HEK293 (cell line): ENCODE results near the gene DSCAML1.

Experiments used
- CTCF ChIA-PET: fragments of 350-600 bp; formaldehyde crosslinking; extraction: SDS; loops from one replicate; lab custom pipeline; 2021; ENCODE audit warnings: antibody characterized with exemption; lab: Yijun Ruan, JAX
- POLR2A ChIA-PET: fragments of 300-600 bp; formaldehyde crosslinking; extraction: SDS; loops from one replicate; lab custom pipeline; 2020; ENCODE audit warnings: antibody characterized with exemption, inconsistent platforms; lab: Yijun Ruan, JAX
- H3K27ac ChIP-seq: fragments of 200-500 bp; sonication (Bioruptor generic); 2 replicates; pipeline ENCODE4 v1.5.1; 2014; ENCODE audit warnings: low read depth, low read length, control low read depth, inconsistent platforms; ENCODE audit errors: extremely low read depth
- H3K36me3 ChIP-seq, 2 experiments: fragments of 200-500 bp in 1 of 2; sonication (Bioruptor generic) in 1 of 2; 1 replicate in 1 of 2; 2 replicates in 1 of 2; pipeline ENCODE4 v1.5.1; 2014 to 2017; ENCODE audit warnings: inconsistent platforms in 2 of 2, low read length in 2 of 2; ENCODE audit not compliant: control insufficient read depth in 2 of 2, insufficient read depth in 1 of 2
- H3K4me1 ChIP-seq: fragments of 200-500 bp; sonication (Bioruptor generic); 2 replicates; pipeline ENCODE4 v1.5.1; 2014; ENCODE audit warnings: mild to moderate bottlenecking, low read length, inconsistent platforms; ENCODE audit not compliant: control insufficient read depth, insufficient read depth
- H3K4me3 ChIP-seq: 2 replicates; pipeline ENCODE4 v1.5.1; 2011; ENCODE audit warnings: low read depth, mild to moderate bottlenecking, control low read depth, low read length, moderate library complexity
- H3K9me3 ChIP-seq: fragments of 200-500 bp; sonication (Bioruptor generic); 2 replicates; pipeline ENCODE4 v1.5.1; 2014; ENCODE audit warnings: low read depth, low read length, inconsistent platforms; ENCODE audit not compliant: control insufficient read depth, insufficient read depth
- BCL11B ChIP-seq: fragments of 450-650 bp; formaldehyde crosslinking; IDR thresholded peaks from 2 replicates; pipeline ENCODE4 v1.5.1; 2016; ENCODE audit warnings: low read depth, missing biosample characterization, missing genetic modification characterization
- BCL6B ChIP-seq: fragments of 450-650 bp; formaldehyde crosslinking; IDR thresholded peaks from 2 replicates; pipeline ENCODE4 v1.5.1; 2017; ENCODE audit warnings: missing biosample characterization, missing genetic modification characterization
- KLF7 ChIP-seq: fragments of 450-650 bp; formaldehyde crosslinking; IDR thresholded peaks from 2 replicates; pipeline ENCODE4 v1.5.1; 2016; ENCODE audit warnings: missing biosample characterization, missing genetic modification characterization, borderline replicate concordance
- PRDM2 ChIP-seq: fragments of 450-650 bp; formaldehyde crosslinking; IDR thresholded peaks from 2 replicates; pipeline ENCODE4 v1.5.1; 2016; ENCODE audit warnings: missing biosample characterization, missing genetic modification characterization, borderline replicate concordance
- RBAK ChIP-seq: fragments of 450-650 bp; formaldehyde crosslinking; IDR thresholded peaks from 2 replicates; pipeline ENCODE4 v1.5.1; 2016; ENCODE audit warnings: missing biosample characterization, missing genetic modification characterization
- SP3 ChIP-seq: fragments of 450-650 bp; formaldehyde crosslinking; IDR thresholded peaks from 2 replicates; pipeline ENCODE4 v1.5.1; 2016; ENCODE audit warnings: missing biosample characterization, missing genetic modification characterization
- TCF7L2 ChIP-seq: IDR thresholded peaks from 2 replicates; pipeline ENCODE4 v1.6.1; 2011; ENCODE audit warnings: low read depth, mild to moderate bottlenecking, inconsistent platforms, low read length, moderate library complexity, borderline replicate concordance
- ZNF114 ChIP-seq: fragments of 450-650 bp; formaldehyde crosslinking; IDR thresholded peaks from 2 replicates; pipeline ENCODE4 v1.5.0; 2017; ENCODE audit warnings: missing biosample characterization, missing genetic modification characterization
- ZNF2 ChIP-seq: fragments of 450-650 bp; formaldehyde crosslinking; IDR thresholded peaks from 2 replicates; pipeline ENCODE4 v1.5.1; 2016; ENCODE audit warnings: missing biosample characterization, missing genetic modification characterization
- ZNF26 ChIP-seq: fragments of 450-650 bp; formaldehyde crosslinking; IDR thresholded peaks from 2 replicates; pipeline ENCODE4 v1.5.1; 2016; ENCODE audit warnings: missing biosample characterization, missing genetic modification characterization
- ZNF311 ChIP-seq: fragments of 450-650 bp; formaldehyde crosslinking; IDR thresholded peaks from 2 replicates; pipeline ENCODE4 v1.5.1; 2017; ENCODE audit warnings: missing biosample characterization, missing genetic modification characterization, borderline replicate concordance
- ZNF416 ChIP-seq: fragments of 450-650 bp; formaldehyde crosslinking; IDR thresholded peaks from 2 replicates; pipeline ENCODE4 v1.5.1; 2016; ENCODE audit warnings: missing biosample characterization, missing genetic modification characterization
- ZNF514 ChIP-seq: fragments of 450-650 bp; formaldehyde crosslinking; IDR thresholded peaks from 2 replicates; pipeline ENCODE4 v1.5.1; 2016; ENCODE audit warnings: missing biosample characterization, missing genetic modification characterization
- ZNF548 ChIP-seq: fragments of 450-650 bp; formaldehyde crosslinking; IDR thresholded peaks from 2 replicates; pipeline ENCODE4 v1.5.1; 2016; ENCODE audit warnings: missing biosample characterization, missing genetic modification characterization
- ZNF585B ChIP-seq: fragments of 450-650 bp; formaldehyde crosslinking; IDR thresholded peaks from 2 replicates; pipeline ENCODE4 v1.5.1; 2016; ENCODE audit warnings: missing biosample characterization, missing genetic modification characterization
- ZNF645 ChIP-seq: fragments of 450-650 bp; formaldehyde crosslinking; IDR thresholded peaks from 2 replicates; pipeline ENCODE4; 2016; ENCODE audit warnings: missing biosample characterization, missing genetic modification characterization
- ZNF677 ChIP-seq: fragments of 450-650 bp; IDR thresholded peaks from 2 replicates; pipeline ENCODE4 v1.5.0; 2018; ENCODE audit warnings: missing biosample characterization, mild to moderate bottlenecking, missing genetic modification characterization, moderate library complexity
- ZNF785 ChIP-seq: fragments of 450-650 bp; formaldehyde crosslinking; IDR thresholded peaks from 2 replicates; pipeline ENCODE4 v1.5.1; 2016; ENCODE audit warnings: missing biosample characterization, missing genetic modification characterization

The DSCAML1 gene

GRCh38 chr11:117767071-117767470 lies 29.9 kb downstream of the DSCAML1 start:
- Histone ChIP-seq H3K27ac (no peak overlapping the region), H3K4me3 (no peak overlapping the region), H3K4me1 (no peaks in the 10 kb centered on the region), H3K36me3 (no peaks in the 10 kb centered on the region), H3K9me3 (no peaks in the 10 kb centered on the region)
- no peak for TF ChIP-seq ZNF548 (tag by site-specific recombination)
- TF ChIP-seq ZNF677 (tag by site-specific recombination): no peak
- TF ChIP-seq ZNF2 (tag by site-specific recombination): no peak
- TF ChIP-seq BCL6B (tag by site-specific recombination): no peak
- no peak for TF ChIP-seq ZNF585B (tag by site-specific recombination)
- TF ChIP-seq SP3 (tag by site-specific recombination): no peak
- TF ChIP-seq ZNF785 (tag by site-specific recombination): no peak
- TF ChIP-seq ZNF114 (tag by site-specific recombination): no peak
- no peak for TF ChIP-seq BCL11B (tag by site-specific recombination)
- TF ChIP-seq ZNF26 (tag by site-specific recombination): no peak
- no peak for TF ChIP-seq PRDM2 (tag by site-specific recombination)
- TF ChIP-seq RBAK: no peak
- no peak for TF ChIP-seq ZNF311 (tag by site-specific recombination)
- TF ChIP-seq KLF7 (tag by site-specific recombination): no peak
- TF ChIP-seq TCF7L2: no peak
- no peak for TF ChIP-seq ZNF416 (tag by site-specific recombination)
- TF ChIP-seq ZNF514 (tag by site-specific recombination): no peak
- TF ChIP-seq ZNF645 (tag by site-specific recombination): no peak
- POLR2A ChIA-PET: no interaction called here
- CTCF ChIA-PET: interaction anchor here (1.1 kb wide), 1 partner anchor 341 kb away, joined by 5 read pairs; no protein-coding TSS in a partner anchor
